SK-N-SH treated with all-trans-retinoic acid at 6 μM for 48 hours (cell line): ENCODE data around the gene LGALS13.

Experiments
- ATAC-seq: fragments of 200-7000 bp; cut with Tn5 transposase; 3 replicates; pipeline ENCODE4 v1.9.1; 2020; ENCODE audit warnings: mild to moderate bottlenecking, moderate library complexity
- ARNTL ChIP-seq: fragments of 450-650 bp; formaldehyde crosslinking; IDR thresholded peaks from 2 replicates; pipeline ENCODE4 v1.5.0; 2020; ENCODE audit warnings: low read depth, mild to moderate bottlenecking, moderate library complexity, borderline replicate concordance
- BACH2 ChIP-seq: fragments of 250-450 bp; sonication (Bioruptor Pico); IDR thresholded peaks from 2 replicates; pipeline ENCODE4 v1.9.0; 2021; ENCODE audit warnings: mild to moderate bottlenecking, borderline replicate concordance
- CREB5 ChIP-seq: fragments of 250-450 bp; sonication (Bioruptor Pico); IDR thresholded peaks from 2 replicates; pipeline ENCODE4 v1.5.1; 2020; ENCODE audit warnings: low read depth, mild to moderate bottlenecking, moderate library complexity
- CSDC2 ChIP-seq: fragments of 250-450 bp; sonication (Bioruptor Pico); IDR thresholded peaks from 2 replicates; pipeline ENCODE4 v1.5.0; 2020; ENCODE audit warnings: mild to moderate bottlenecking, moderate library complexity
- CSRNP3 ChIP-seq: fragments of 250-450 bp; sonication (Bioruptor Pico); IDR thresholded peaks from 2 replicates; pipeline ENCODE4 v1.5.1; 2021; ENCODE audit warnings: mild to moderate bottlenecking, moderate library complexity
- ESRRG ChIP-seq: fragments of 250-450 bp; sonication (Bioruptor Pico); IDR thresholded peaks from 2 replicates; pipeline ENCODE4 v1.6.1; 2021; ENCODE audit warnings: mild to moderate bottlenecking
- GLIS3 ChIP-seq: fragments of 250-450 bp; sonication (Bioruptor Pico); IDR thresholded peaks from 2 replicates; pipeline ENCODE4 v1.5.0; 2020; ENCODE audit warnings: mild to moderate bottlenecking, moderate library complexity
- ISL1 ChIP-seq: fragments of 250-450 bp; sonication (Bioruptor Pico); IDR thresholded peaks from 2 replicates; pipeline ENCODE4 v2.1.2; 2022; ENCODE audit warnings: mild to moderate bottlenecking, moderate library complexity
- OSR1 ChIP-seq: fragments of 250-450 bp; sonication (Bioruptor Pico); IDR thresholded peaks from 2 replicates; pipeline ENCODE4 v1.8.0; 2022; ENCODE audit warnings: moderate library complexity, mild to moderate bottlenecking, inconsistent platforms
- POU6F1 ChIP-seq: fragments of 250-450 bp; sonication (Bioruptor Pico); IDR thresholded peaks from 2 replicates; pipeline ENCODE4 v1.8.0; 2021; ENCODE audit warnings: low read depth, mild to moderate bottlenecking, moderate library complexity, borderline replicate concordance
- PPARA ChIP-seq: fragments of 250-450 bp; sonication (Bioruptor Pico); IDR thresholded peaks from 2 replicates; pipeline ENCODE4 v1.5.0; 2020; ENCODE audit warnings: mild to moderate bottlenecking, borderline replicate concordance
- RARB ChIP-seq: fragments of 250-450 bp; sonication (Bioruptor Pico); IDR thresholded peaks from 2 replicates; pipeline ENCODE4 v1.8.0; 2021; ENCODE audit warnings: mild to moderate bottlenecking, moderate library complexity
- SNAI2 ChIP-seq: fragments of 250-450 bp; sonication (Bioruptor Pico); IDR thresholded peaks from 2 replicates; pipeline ENCODE4 v1.5.0; 2020; ENCODE audit warnings: mild to moderate bottlenecking, moderate library complexity
- TCF4 ChIP-seq: fragments of 250-450 bp; sonication (Bioruptor Pico); IDR thresholded peaks from 2 replicates; pipeline ENCODE4 v1.8.0; 2021; ENCODE audit warnings: mild to moderate bottlenecking, moderate library complexity, borderline replicate concordance
- TOX ChIP-seq: fragments of 250-450 bp; sonication (Bioruptor Pico); IDR thresholded peaks from 2 replicates; pipeline ENCODE4 v1.8.0; 2021; ENCODE audit warnings: mild to moderate bottlenecking, moderate library complexity, borderline replicate concordance
- TSHZ2 ChIP-seq: fragments of 250-450 bp; sonication (Bioruptor Pico); IDR thresholded peaks from 2 replicates; pipeline ENCODE4 v1.5.0; 2020; ENCODE audit warnings: mild to moderate bottlenecking, moderate library complexity
- ZC3H10 ChIP-seq: fragments of 250-450 bp; sonication (Bioruptor Pico); IDR thresholded peaks from 2 replicates; pipeline ENCODE4 v1.5.1; 2021; ENCODE audit warnings: mild to moderate bottlenecking, moderate library complexity
- ZFP3 ChIP-seq: fragments of 250-450 bp; sonication (Bioruptor Pico); IDR thresholded peaks from 2 replicates; pipeline ENCODE4 v1.5.0; 2020; ENCODE audit warnings: mild to moderate bottlenecking, moderate library complexity
- ZNF565 ChIP-seq: fragments of 450-650 bp; formaldehyde crosslinking; conservative IDR thresholded peaks from 2 replicates; pipeline ENCODE4 v1.5.0; 2020; ENCODE audit warnings: low read depth, mild to moderate bottlenecking, moderate library complexity
- ZNF70 ChIP-seq: fragments of 450-650 bp; formaldehyde crosslinking; IDR thresholded peaks from 2 replicates; pipeline ENCODE4 v1.5.0; 2020; ENCODE audit warnings: mild to moderate bottlenecking, moderate library complexity

Gene LGALS13

GRCh38 chr19:39555883-39556282 lies 46.4 kb upstream of the LGALS13 start:
- ATAC-seq, result no peak
- TF ChIP-seq ISL1 (CRISPR knock-in tag) (no peak), BACH2 (CRISPR knock-in tag) (no peak), CREB5 (CRISPR knock-in tag) (no peak), ZC3H10 (CRISPR knock-in tag) (no peak), SNAI2 (CRISPR knock-in tag) (no peak), TOX (CRISPR knock-in tag) (no peak), CSRNP3 (CRISPR knock-in tag) (no peak), ESRRG (CRISPR knock-in tag) (no peak)

GRCh38 chr19:39557811-39558623 lies 44.3 kb upstream of the LGALS13 start:
- peak; percentile 84 for ATAC-seq
- TF ChIP-seq ZFP3 (CRISPR knock-in tag), result no peak
- no peak for TF ChIP-seq ZC3H10 (CRISPR knock-in tag)
- no peak for TF ChIP-seq OSR1 (CRISPR knock-in tag)
- no peak for TF ChIP-seq TOX (CRISPR knock-in tag)
- TF ChIP-seq SNAI2 (CRISPR knock-in tag), result no peak
- TF ChIP-seq RARB (CRISPR knock-in tag), result no peak
- TF ChIP-seq BACH2 (CRISPR knock-in tag), result no peak
- TF ChIP-seq ESRRG (CRISPR knock-in tag), result no peak
- TF ChIP-seq GLIS3 (CRISPR knock-in tag), result no peak
- TF ChIP-seq POU6F1, result no peak
- no peak for TF ChIP-seq TSHZ2 (CRISPR knock-in tag)
- TF ChIP-seq CSDC2 (CRISPR knock-in tag), result no peak
- no peak for TF ChIP-seq ARNTL
- TF ChIP-seq CSRNP3 (CRISPR knock-in tag), result no peak
- no peak for TF ChIP-seq PPARA (CRISPR knock-in tag)
- TF ChIP-seq ZNF70 (CRISPR knock-in tag), result no peak
- TF ChIP-seq ZNF565 (CRISPR knock-in tag), result no peak
- TF ChIP-seq TCF4 (CRISPR knock-in tag), result no peak

GRCh38 chr19:39558624-39559117 lies 43.7 kb upstream of the LGALS13 start:
- ATAC-seq, result no peak
- no peak for TF ChIP-seq TSHZ2 (CRISPR knock-in tag)
- TF ChIP-seq GLIS3 (CRISPR knock-in tag), result no peak
- TF ChIP-seq OSR1 (CRISPR knock-in tag), result no peak
- no peak for TF ChIP-seq ZFP3 (CRISPR knock-in tag)
- no peak for TF ChIP-seq SNAI2 (CRISPR knock-in tag)
- no peak for TF ChIP-seq ISL1 (CRISPR knock-in tag)
- no peak for TF ChIP-seq TOX (CRISPR knock-in tag)
- TF ChIP-seq POU6F1, result no peak
